B cell (primary cell): ENCODE data around the gene C17orf67. TPM values are rescaled to one million over a fixed set of nuclear protein-coding genes. Genes with fewer than 3 reads are reported as not detected.

Source experiments
- ATAC-seq: fragments of 200-7000 bp; cut with Tn5 transposase; one replicate; pipeline ENCODE4 v1.10.0; 2021; ENCODE audit warnings: low read depth, mild to moderate bottlenecking, moderate number of reproducible peaks, moderate library complexity
- CTCF ChIA-PET: fragments of 350-600 bp; sonication (Branson Sonifier 250); formaldehyde crosslinking; loops from one replicate; lab custom pipeline; 2021; ENCODE audit warnings: antibody characterized with exemption, inconsistent platforms; lab: Charles Lee
- POLR2A ChIA-PET: fragments of 350-600 bp; sonication (Branson Sonifier 250); formaldehyde crosslinking; loops from one replicate; lab custom pipeline; 2021; ENCODE audit warnings: antibody characterized with exemption; lab: Charles Lee
- DNase-seq: peaks from one replicate; pipeline ENCODE4 v3.0.0; 2013
- H2AFZ ChIP-seq: 2 replicates; pipeline ENCODE4 v1.6.1; 2012; ENCODE audit warnings: mild to moderate bottlenecking, low read depth, low read length; ENCODE audit not compliant: insufficient read depth, poor library complexity, severe bottlenecking
- H3K27ac ChIP-seq, 2 donors: 1 replicate in 1 of 2; 2 replicates in 1 of 2; pipeline ENCODE4 v1.5.1; 2012 to 2013; ENCODE audit warnings: low read length in 2 of 2, mild to moderate bottlenecking in 2 of 2, moderate library complexity in 1 of 2
- H3K27me3 ChIP-seq, 4 experiments: fragments of 200-600 bp in 1 of 4; sonication (generic) in 1 of 4; replicated peaks in 1 of 4; 1 replicate in 2 of 4; 2 replicates in 2 of 4; pipeline versions ENCODE4 v1.6.1 to v1.7.0; 2013 to 2016; ENCODE audit warnings: low read length in 3 of 4, mild to moderate bottlenecking in 2 of 4, mixed read lengths in 1 of 4, moderate library complexity in 1 of 4; ENCODE audit not compliant: insufficient read depth in 4 of 4, control insufficient read depth in 3 of 4; ENCODE audit errors: control extremely low read depth in 1 of 4
- H3K36me3 ChIP-seq, 2 experiments: replicated peaks in 1 of 2; 1 replicate in 1 of 2; 2 replicates in 1 of 2; pipeline versions ENCODE4 v1.6.1 to v1.7.1; 2013; ENCODE audit warnings: low read length in 1 of 2; ENCODE audit not compliant: insufficient read depth in 2 of 2, control insufficient read depth in 1 of 2; ENCODE audit errors: control extremely low read depth in 1 of 2, extremely low read depth in 1 of 2
- H3K4me1 ChIP-seq, 2 donors: fragments of 200-600 bp in 1 of 2; sonication (generic) in 1 of 2; 1 replicate in 1 of 2; 2 replicates in 1 of 2; pipeline versions ENCODE4 v1.5.1 to v1.6.1; 2013 to 2017; ENCODE audit warnings: low read length in 2 of 2; ENCODE audit not compliant: control insufficient read depth in 2 of 2, insufficient read depth in 2 of 2
- H3K4me2 ChIP-seq: replicated peaks from 2 replicates; pipeline ENCODE3; 2012; ENCODE audit warnings: mild to moderate bottlenecking, low read depth, low read length; ENCODE audit not compliant: poor library complexity, severe bottlenecking
- H3K4me3 ChIP-seq, 5 experiments: fragments of 200-600 bp in 1 of 5; sonication (generic) in 1 of 5; 1 replicate in 3 of 5; 2 replicates in 2 of 5; pipeline versions ENCODE4 v1.5.1 to v1.7.0; 2011 to 2016; ENCODE audit warnings: low read length in 4 of 5, mild to moderate bottlenecking in 4 of 5, low read depth in 2 of 5, control low read depth in 1 of 5, moderate library complexity in 1 of 5; ENCODE audit not compliant: insufficient read depth in 1 of 5; ENCODE audit errors: control extremely low read depth in 1 of 5, extremely low read depth in 1 of 5
- H3K79me2 ChIP-seq: fragments of 200-600 bp; sonication (generic); one replicate; pipeline ENCODE4 v1.6.0; 2016; ENCODE audit warnings: low read length; ENCODE audit not compliant: control insufficient read depth, insufficient read depth
- H3K9ac ChIP-seq: fragments of 200-600 bp; sonication (generic); 2 replicates; pipeline ENCODE4 v1.6.1; 2017; ENCODE audit warnings: mild to moderate bottlenecking, low read length, moderate library complexity
- H3K9me3 ChIP-seq, 3 donors: one replicate each; pipeline versions ENCODE4 v1.6.1 to v1.7.1; 2013; ENCODE audit warnings: low read length in 2 of 3; ENCODE audit not compliant: control insufficient read depth in 2 of 3, insufficient read depth in 1 of 3; ENCODE audit errors: control extremely low read depth in 1 of 3
- H4K20me1 ChIP-seq: 2 replicates; pipeline ENCODE4 v1.6.0; 2012; ENCODE audit warnings: mild to moderate bottlenecking, low read length; ENCODE audit not compliant: insufficient read depth, control insufficient read depth, poor library complexity, severe bottlenecking
- H3K27ac Mint-ChIP-seq: one replicate; pipeline ENCODE4 v1.8.0; 2021; ENCODE audit warnings: mixed read lengths
- H3K27me3 Mint-ChIP-seq: one replicate; pipeline ENCODE4 v1.8.0; 2021; ENCODE audit warnings: mixed read lengths
- H3K4me1 Mint-ChIP-seq: one replicate; pipeline ENCODE4 v1.8.0; 2021; ENCODE audit warnings: mixed read lengths
- H3K4me3 Mint-ChIP-seq: one replicate; pipeline ENCODE4 v1.8.0; 2021; ENCODE audit warnings: mixed read lengths
- H3K9me3 Mint-ChIP-seq: one replicate; pipeline ENCODE4 v1.8.0; 2022; ENCODE audit warnings: mixed read lengths; ENCODE audit not compliant: insufficient read depth
- CTCF ChIP-seq: fragments of 200-600 bp; IDR thresholded peaks from one replicate; pipeline ENCODE4 v1.8.0; 2022; ENCODE audit warnings: antibody characterized with exemption, mild to moderate bottlenecking
- EZH2 ChIP-seq: IDR thresholded peaks from 2 replicates; pipeline ENCODE4 v1.6.1; 2012; ENCODE audit warnings: borderline replicate concordance, low read depth, mild to moderate bottlenecking, moderate library complexity, low read length; ENCODE audit not compliant: insufficient read depth, poor library complexity, severe bottlenecking
- WGBS: methylation state at CpG from one replicate; pipeline ENCODE4 v1.1.5; 2013; ENCODE audit warnings: missing lambda C conversion rate; ENCODE audit not compliant: insufficient coverage; 5-methylcytosine and 5-hydroxymethylcytosine counted together
- intact Hi-C: fragments of 100-400 bp; cut with micrococcal nuclease; formaldehyde crosslinking; loops from one replicate; pipeline ENCODE4 v1.10.0; 2022
- polyA plus RNA-seq: library from polyadenylated mRNA; depleted of rRNA; stranded (reverse); fragments of >200 nt; gene quantifications from 2 replicates; pipeline ENCODE4 v1.2.3, GENCODE V29; 2012
- total RNA-seq, 2 donors: library from RNA; stranded (reverse); fragments of 120-200 nt in 1 of 2; gene quantifications; 1 replicate in 1 of 2; 2 replicates in 1 of 2; pipeline versions ENCODE4 v1.2.3 to v1.2.4, GENCODE V29; 2013 to 2022

C17orf67 gene
- total and polyA plus RNA-seq, 2 donors (not counting 1 experiment from before 2014, with no cell fraction given) = 5.0 to 10.0 TPM

GRCh38 chr17:56838687-56839086 lies 5.0 kb upstream of the C17orf67 start:
- Histone ChIP-seq H3K9me3 (no peaks in the 10 kb centered on the region), H3K27ac (no peak overlapping the region), H4K20me1 (no peaks in the 10 kb centered on the region), H3K36me3 (peaks cover 0 to 7% of the 10 kb centered on the region in 2 experiments), H3K79me2 (peaks cover 20% of the 10 kb centered on the region), H3K4me1 (peaks cover 9 to 10% of the 10 kb centered on the region in 2 donors), H2AFZ (no peak overlapping the region), H3K4me2 (no peak overlapping the region), H3K9ac (no peak overlapping the region), H3K4me3 (no peak overlapping the region), H3K27me3 (no peaks in the 10 kb centered on the region)
- Mint-ChIP-seq H3K9me3 (no peaks in the 10 kb centered on the region), H3K4me1 (peaks cover 19% of the 10 kb centered on the region), H3K4me3 (no peak overlapping the region), H3K27ac (no peak overlapping the region), H3K27me3 (no peaks in the 10 kb centered on the region)
- no peak for TF ChIP-seq EZH2
- no peak for TF ChIP-seq CTCF
- ATAC-seq (no peak), DNase-seq (no peak)
- CTCF ChIA-PET = interaction anchor here (1.2 kb wide), 1 partner anchor 19 kb away, joined by 5 read pairs; no protein-coding TSS in a partner anchor
- POLR2A ChIA-PET = no interaction called here
- intact Hi-C loops = loop anchor here (10.0 kb wide), 1 partner anchor 1246 kb away; the partner anchor contains the start of gene DYNLL2
- no CpG with 5 or more reads among the region's 3 CpGs for WGBS

GRCh38 chr17:56835264-56835585 lies 1.5 kb upstream of the C17orf67 start:
- peak overlapping the region in 4 of 5 experiments; percentile 26 to 86 (median 81) for H3K4me3 ChIP-seq
- Mint-ChIP-seq H3K27ac (peak overlapping the region; percentile 93), H3K9me3 (no peaks in the 10 kb centered on the region), H3K4me1 (peaks cover 42% of the 10 kb centered on the region), H3K27me3 (no peaks in the 10 kb centered on the region), H3K4me3 (peak overlapping the region; percentile 95)
- peaks cover 19% of the 10 kb centered on the region for H4K20me1 ChIP-seq
- TF ChIP-seq CTCF (no peak), EZH2 (no peak)
- H3K36me3 ChIP-seq = peaks cover 0 to 4% of the 10 kb centered on the region in 2 experiments
- H3K79me2 ChIP-seq = peaks cover 24% of the 10 kb centered on the region
- H2AFZ ChIP-seq = peak overlapping the region; percentile 95
- no peak overlapping the region for H3K27ac ChIP-seq
- DNase-seq = no peak
- intact Hi-C loops = loop anchor here (10.0 kb wide), 1 partner anchor 1250 kb away; the partner anchor contains the start of gene DYNLL2
- peak overlapping the region; percentile 85 for H3K9ac ChIP-seq
- peak overlapping the region; percentile 93 for H3K4me2 ChIP-seq
- H3K27me3 ChIP-seq = no peaks in the 10 kb centered on the region
- ATAC-seq = no peak
- no peaks in the 10 kb centered on the region for H3K9me3 ChIP-seq
- CTCF ChIA-PET = interaction anchor here (1.0 to 6.1 kb wide), 4 partner anchors 17 to 104 kb away, joined by 3 to 37 read pairs (median 6); partner anchors contain the start of gene TRIM25
- POLR2A ChIA-PET = interaction anchor here (0.6 kb wide), 1 partner anchor 62 kb away, joined by 6 read pairs; no protein-coding TSS in a partner anchor
- 63% methylated on average over 5 of the region's 7 CpGs for WGBS
- peaks cover 21 to 24% of the 10 kb centered on the region in 2 donors for H3K4me1 ChIP-seq
